ENCODE measurements around the gene OR51M1.

- no peak for TF ChIP-seq POLR2AphosphoS5 (IDR thresholded peaks at IDR 0.05)
- TF ChIP-seq CTCF (IDR thresholded peaks at IDR 0.05) = no peak
Observed at GRCh38 chr11:5421811-5422210, 38.2 kb downstream of the OR51M1 start, which contains the start of gene OR51Q1.
